Adrenal gland (tissue), 12 donors: ENCODE results near the gene GPR153. TPM values are rescaled to one million over a fixed set of nuclear protein-coding genes. Genes with fewer than 3 reads are reported as not detected.

Experiments
- DNase-seq, 7 donors: peaks; one replicate each; pipeline ENCODE4 v3.0.0-alpha.2; 2019 to 2020
- H3K27ac ChIP-seq, 5 donors: fragments of 200-600 bp; sonication (generic) in 4 of 5; 1 replicate in 3 of 5; 2 replicates in 2 of 5; pipeline versions ENCODE4 v1.5.1 to v1.8.0; 2016 to 2020; ENCODE audit warnings: mild to moderate bottlenecking in 1 of 5
- H3K27me3 ChIP-seq: fragments of 200-600 bp; 2 replicates; pipeline ENCODE4 v1.8.0; 2021
- H3K36me3 ChIP-seq, 2 donors: fragments of 200-600 bp; replicated peaks in 1 of 2; 1 replicate in 1 of 2; 2 replicates in 1 of 2; pipeline versions ENCODE4 v1.5.1 to v1.8.0; 2018 to 2022
- H3K4me1 ChIP-seq, 2 donors: fragments of 200-600 bp; replicated peaks in 1 of 2; 1 replicate in 1 of 2; 2 replicates in 1 of 2; pipeline versions ENCODE4 v1.5.1 to v1.8.0; 2018 to 2021
- H3K4me3 ChIP-seq, 4 donors: fragments of 200-600 bp; sonication (generic) in 3 of 4; one replicate each; pipeline ENCODE4 v1.5.1; 2016 to 2018
- H3K9me3 ChIP-seq, 3 donors: fragments of 200-600 bp; sonication (generic) in 1 of 3; replicated peaks in 1 of 3; 1 replicate in 2 of 3; 2 replicates in 1 of 3; pipeline versions ENCODE4 v1.5.1 to v1.8.0; 2016 to 2021
- CTCF ChIP-seq, 6 experiments: fragments of 450-650 bp in 4 of 6; fragments of 200-600 bp in 2 of 6; sonication (generic) in 1 of 6; IDR thresholded peaks; 1 replicate in 5 of 6; 2 replicates in 1 of 6; pipeline versions ENCODE4 v1.5.1 to v1.8.0; 2016 to 2021; ENCODE audit warnings: antibody characterized with exemption in 6 of 6, mild to moderate bottlenecking in 2 of 6, moderate library complexity in 1 of 6
- POLR2A ChIP-seq, 2 donors: fragments of 450-650 bp; IDR thresholded peaks; one replicate each; pipeline ENCODE4 v1.6.1; 2017; ENCODE audit warnings: antibody characterized with exemption in 2 of 2, mild to moderate bottlenecking in 2 of 2, moderate library complexity in 1 of 2
- WGBS, 4 donors: extraction: QIAGEN DNeasy Blood & Tissue Kit in 2 of 4; methylation state at CpG; one replicate each; pipeline versions ENCODE4 v1.1.5 to v1.1.7; 2013 to 2017; 5-methylcytosine and 5-hydroxymethylcytosine counted together
- intact Hi-C, 2 donors: fragments of 100-400 bp; cut with DNase I; formaldehyde crosslinking; loops; one replicate each; pipeline versions ENCODE4 v1.14.1 to v1.15.0; 2022 to 2023
- polyA plus RNA-seq, 3 donors: library from polyadenylated mRNA; stranded (reverse); fragments of 200-250 nt in 2 of 3; fragments of 350-450 nt in 1 of 3; fragmentation: Illumina TruSeq in 1 of 3; extraction: RNeasy Lipid Tissue Mini Kit (QIAGEN cat#74804) in 1 of 3; gene quantifications; one replicate each; pipeline ENCODE4 v1.2.3, GENCODE V29; 2013 to 2014
- total RNA-seq, 9 donors: library from RNA; depleted of rRNA in 4 of 9; stranded (reverse); fragments of >200 nt in 4 of 9; fragments of 120-200 nt in 1 of 9; fragmentation: NEBNext Ultra II Directional in 1 of 9; extraction: Animal tissue kit (Norgen Biotek cat#: 25700) in 1 of 9; gene quantifications; one replicate each; pipeline versions ENCODE4 v1.1.0 to v1.2.4, GENCODE V29; 2013 to 2023
- donor health status: healthy with polysubstance abuse.
- donor health status: Bipolar disorder and iron deficiency.
- donor health status: DM: yes; HTN: yes; CAD: no.
- donor health status: DM: no; HTN: no; CAD: no.
- donor health status: DM: no; HTN: no; CAD: no.
- donor health status: DM: yes; HTN: yes; CAD: no.

The GPR153 gene
- total and polyA plus RNA-seq, 12 donors = 0.86 to 5.9 (median 3.1) TPM

- H3K4me3 ChIP-seq = no peak overlapping the region
- no peak overlapping the region for H3K27ac ChIP-seq
- no peaks in the 10 kb centered on the region for H3K4me1 ChIP-seq
- intact Hi-C loops = no loop called here
- WGBS, 4 donors = 61 to 84% (median 77%) methylated on average over 6 to 10 of the region's 10 CpGs
- H3K9me3 ChIP-seq = no peaks in the 10 kb centered on the region
- DNase-seq = no peak
- no peaks in the 10 kb centered on the region for H3K27me3 ChIP-seq
- TF ChIP-seq CTCF (IDR thresholded peaks at IDR 0.05) (no peak), POLR2A (IDR thresholded peaks at IDR 0.05) (no peak)
- H3K36me3 ChIP-seq = no peaks in the 10 kb centered on the region
Measured at GRCh38 chr1:6288665-6289064, 27.8 kb upstream of the GPR153 start.

- no peaks in the 10 kb centered on the region for H3K27me3 ChIP-seq
- no peaks in the 10 kb centered on the region for H3K4me1 ChIP-seq
- no peaks in the 10 kb centered on the region for H3K36me3 ChIP-seq
- no peak overlapping the region for H3K4me3 ChIP-seq
- H3K27ac ChIP-seq = peak overlapping the region in 1 of 5 donors; percentile 49
- intact Hi-C loops = no loop called here
- no peak for DNase-seq
- WGBS, 4 donors = 85 to 95% (median 93%) methylated on average over 13 to 14 of the region's 14 CpGs
- no peaks in the 10 kb centered on the region for H3K9me3 ChIP-seq
- no peak for TF ChIP-seq POLR2A (IDR thresholded peaks at IDR 0.05)
- TF ChIP-seq CTCF (IDR thresholded peaks at IDR 0.05) = no peak
Measured at GRCh38 chr1:6288026-6288425, 27.1 kb upstream of the GPR153 start.

GRCh38 chr1:6287431-6287886 lies 26.6 kb upstream of the GPR153 start:
- Histone ChIP-seq H3K4me3 (no peak overlapping the region), H3K36me3 (no peaks in the 10 kb centered on the region), H3K9me3 (no peaks in the 10 kb centered on the region), H3K4me1 (no peaks in the 10 kb centered on the region), H3K27ac (no peak overlapping the region), H3K27me3 (no peaks in the 10 kb centered on the region)
- DNase-seq = no peak
- TF ChIP-seq CTCF (IDR thresholded peaks at IDR 0.05) (no peak), POLR2A (IDR thresholded peaks at IDR 0.05) (no peak)
- WGBS, 4 donors = 78 to 88% (median 83%) methylated on average over 10 of the region's 10 CpGs
- intact Hi-C loops = no loop called here

GRCh38 chr1:6287029-6287428 lies 26.1 kb upstream of the GPR153 start:
- Histone ChIP-seq H3K36me3 (no peaks in the 10 kb centered on the region), H3K4me1 (no peaks in the 10 kb centered on the region), H3K9me3 (no peaks in the 10 kb centered on the region), H3K4me3 (no peak overlapping the region), H3K27ac (no peak overlapping the region), H3K27me3 (no peaks in the 10 kb centered on the region)
- TF ChIP-seq CTCF (IDR thresholded peaks at IDR 0.05) = no peak
- no peak for TF ChIP-seq POLR2A (IDR thresholded peaks at IDR 0.05)
- intact Hi-C loops = no loop called here
- no peak for DNase-seq
- WGBS, 4 donors = 84 to 95% (median 91%) methylated on average over 10 to 13 of the region's 13 CpGs
